Calu3 (cell line): ENCODE results near the gene CDC16. TPM values are rescaled to one million over a fixed set of nuclear protein-coding genes. Genes with fewer than 3 reads are reported as not detected.

ENCODE experiments used
- BruUV-seq: library from RNA; stranded (reverse); fragments of 400-500 nt; replicated peaks from 2 replicates; lab custom pipeline; 2021; lab: Mats Ljungman, UMichigan
- CTCF ChIA-PET: fragments of 300-600 bp; sonication (Branson Sonifier 250); formaldehyde crosslinking; loops from one replicate; lab custom pipeline; 2022; ENCODE audit warnings: antibody characterized with exemption; lab: Charles Lee
- DNase-seq: peaks from one replicate; pipeline ENCODE4 v3.0.0; 2022
- H3K27ac Mint-ChIP-seq: one replicate; pipeline ENCODE4 v1.8.0; 2022; ENCODE audit warnings: mixed read lengths; ENCODE audit not compliant: unreplicated experiment
- H3K27me3 Mint-ChIP-seq: one replicate; pipeline ENCODE4 v1.8.0; 2022; ENCODE audit warnings: mixed read lengths; ENCODE audit not compliant: unreplicated experiment
- H3K36me3 Mint-ChIP-seq: one replicate; pipeline ENCODE4 v1.8.0; 2022; ENCODE audit warnings: mild to moderate bottlenecking, moderate library complexity, mixed read lengths; ENCODE audit not compliant: insufficient read depth, unreplicated experiment
- H3K4me1 Mint-ChIP-seq: one replicate; pipeline ENCODE4 v1.8.0; 2022; ENCODE audit warnings: mild to moderate bottlenecking, low read depth, mixed read lengths; ENCODE audit not compliant: unreplicated experiment
- H3K4me3 Mint-ChIP-seq: one replicate; pipeline ENCODE4 v1.8.0; 2022; ENCODE audit warnings: mild to moderate bottlenecking, low read depth, moderate library complexity, mixed read lengths; ENCODE audit not compliant: unreplicated experiment
- H3K9me3 Mint-ChIP-seq: one replicate; pipeline ENCODE4 v1.8.0; 2022; ENCODE audit warnings: low read depth, mixed read lengths; ENCODE audit not compliant: unreplicated experiment
- intact Hi-C: fragments of 100-400 bp; cut with micrococcal nuclease; formaldehyde crosslinking; loops from one replicate; pipeline ENCODE4 v1.10.0; 2022; ENCODE audit not compliant: unreplicated experiment
- total RNA-seq: library from RNA; stranded (reverse); gene quantifications from 2 replicates; pipeline ENCODE4 v1.2.3, GENCODE V29; 2022
- TF ChIP-seq, protein P1 (sequence below): fragments of 200-600 bp; IDR thresholded peaks from one replicate; pipeline ENCODE4 v1.8.0; 2022; ENCODE audit warnings: antibody characterized with exemption; ENCODE audit not compliant: unreplicated experiment

CDC16 gene
- total RNA-seq, 1 experiment from 2014 or later = 15.7 TPM

DNA sequence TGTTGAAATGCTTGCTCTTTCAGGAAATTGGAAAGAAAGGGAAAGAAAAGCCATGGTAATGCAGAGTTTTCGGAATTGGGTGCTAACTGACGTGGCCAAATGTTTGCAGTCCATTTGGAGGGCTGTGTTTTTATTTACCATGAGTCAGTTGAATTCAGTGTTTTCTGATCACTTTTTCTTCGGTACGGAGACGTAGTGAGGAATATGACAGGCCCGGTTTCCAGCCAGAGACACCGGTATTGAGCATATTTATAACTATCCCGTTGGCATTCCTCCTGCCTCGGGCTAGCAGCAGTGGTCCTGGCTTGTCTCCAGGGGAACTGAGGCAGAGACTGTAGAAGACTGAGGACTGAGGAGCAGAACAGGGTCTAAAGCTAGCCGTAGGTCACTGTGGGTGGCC, 1.0 kb downstream of the CDC16 start:
- BruUV-seq = TSS peak; percentile 53
- TF ChIP-seq, protein P1, sequence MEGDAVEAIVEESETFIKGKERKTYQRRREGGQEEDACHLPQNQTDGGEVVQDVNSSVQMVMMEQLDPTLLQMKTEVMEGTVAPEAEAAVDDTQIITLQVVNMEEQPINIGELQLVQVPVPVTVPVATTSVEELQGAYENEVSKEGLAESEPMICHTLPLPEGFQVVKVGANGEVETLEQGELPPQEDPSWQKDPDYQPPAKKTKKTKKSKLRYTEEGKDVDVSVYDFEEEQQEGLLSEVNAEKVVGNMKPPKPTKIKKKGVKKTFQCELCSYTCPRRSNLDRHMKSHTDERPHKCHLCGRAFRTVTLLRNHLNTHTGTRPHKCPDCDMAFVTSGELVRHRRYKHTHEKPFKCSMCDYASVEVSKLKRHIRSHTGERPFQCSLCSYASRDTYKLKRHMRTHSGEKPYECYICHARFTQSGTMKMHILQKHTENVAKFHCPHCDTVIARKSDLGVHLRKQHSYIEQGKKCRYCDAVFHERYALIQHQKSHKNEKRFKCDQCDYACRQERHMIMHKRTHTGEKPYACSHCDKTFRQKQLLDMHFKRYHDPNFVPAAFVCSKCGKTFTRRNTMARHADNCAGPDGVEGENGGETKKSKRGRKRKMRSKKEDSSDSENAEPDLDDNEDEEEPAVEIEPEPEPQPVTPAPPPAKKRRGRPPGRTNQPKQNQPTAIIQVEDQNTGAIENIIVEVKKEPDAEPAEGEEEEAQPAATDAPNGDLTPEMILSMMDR = no peak
- no peaks in the 10 kb centered on the region for H3K27me3 Mint-ChIP-seq

DNA sequence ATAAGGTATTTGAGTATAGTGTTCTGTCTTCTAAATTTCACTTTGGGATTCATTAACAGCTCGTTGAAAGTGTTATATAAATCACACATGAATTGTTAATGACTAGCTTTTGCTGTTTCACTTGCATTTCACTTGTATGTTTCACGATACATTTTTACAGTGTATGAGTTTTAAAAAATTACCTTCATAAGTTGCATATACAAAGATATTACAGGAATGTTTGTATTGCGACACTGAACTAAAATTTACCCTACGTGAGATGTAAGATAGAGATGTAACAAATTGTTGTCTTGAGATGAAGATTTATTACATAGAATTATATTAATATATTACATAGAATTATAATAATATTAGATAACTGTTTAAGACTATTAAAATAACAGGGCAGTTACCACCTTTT, 1.5 kb downstream of the CDC16 start:
- no peak for DNase-seq
- H3K4me3 Mint-ChIP-seq = peak overlapping the region; percentile 71
- TF ChIP-seq, protein P1 = no peak
- H3K27ac Mint-ChIP-seq = no peak overlapping the region
- intact Hi-C loops = no loop called here
- peaks cover 19% of the 10 kb centered on the region for H3K36me3 Mint-ChIP-seq
- H3K27me3 Mint-ChIP-seq = no peaks in the 10 kb centered on the region
- H3K4me1 Mint-ChIP-seq = no peaks in the 10 kb centered on the region
- no peaks in the 10 kb centered on the region for H3K9me3 Mint-ChIP-seq
- no TSS peak for BruUV-seq
- CTCF ChIA-PET = no interaction called here

More for the DNA sequence above, 1.0 kb downstream of the CDC16 start:
- Mint-ChIP-seq H3K36me3 (peaks cover 19% of the 10 kb centered on the region), H3K9me3 (no peaks in the 10 kb centered on the region), H3K27ac (no peak overlapping the region), H3K4me3 (peak overlapping the region; percentile 71), H3K4me1 (no peaks in the 10 kb centered on the region)
- intact Hi-C loops = no loop called here
- CTCF ChIA-PET = no interaction called here
- no peak for DNase-seq

DNA sequence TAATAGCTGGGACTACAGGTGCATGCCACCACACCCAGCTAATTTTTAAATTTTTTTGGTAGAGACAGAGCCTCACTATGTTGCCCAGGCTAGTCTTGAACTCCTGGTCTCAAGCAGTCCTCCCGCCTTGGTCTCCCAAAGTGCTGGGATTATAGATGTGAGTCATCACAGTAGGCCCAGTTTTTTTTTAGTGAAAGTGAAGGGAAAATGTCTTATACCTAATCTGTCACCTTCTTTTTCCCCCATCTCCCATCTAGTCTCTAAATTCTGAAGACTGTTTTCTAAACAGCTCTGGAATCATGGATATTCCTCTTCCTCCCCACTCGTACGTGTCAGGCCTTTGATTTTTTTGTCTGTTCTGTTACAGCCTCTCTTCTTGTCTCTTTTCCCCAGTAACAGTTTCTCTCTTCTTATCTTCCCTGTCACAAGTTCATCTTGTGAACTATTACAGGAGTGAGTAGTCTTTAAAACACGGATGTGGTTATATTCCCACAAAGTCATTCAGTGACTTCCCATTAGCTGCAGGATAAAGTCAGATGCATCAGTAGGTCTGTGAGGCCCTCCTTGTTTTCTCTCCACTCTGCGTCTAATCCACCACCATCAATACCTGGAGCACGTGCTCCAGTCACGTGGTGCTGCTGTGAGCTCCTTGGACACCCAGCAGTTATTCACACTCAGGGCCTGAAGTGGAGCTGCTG, 2.9 kb downstream of the CDC16 start:
- TF ChIP-seq, protein P1 = no peak
- BruUV-seq = no TSS peak
- H3K4me1 Mint-ChIP-seq = no peaks in the 10 kb centered on the region
- no peaks in the 10 kb centered on the region for H3K9me3 Mint-ChIP-seq
- no peak overlapping the region for H3K27ac Mint-ChIP-seq
- DNase-seq = no peak
- H3K36me3 Mint-ChIP-seq = peaks cover 19% of the 10 kb centered on the region
- H3K4me3 Mint-ChIP-seq = no peak overlapping the region
- CTCF ChIA-PET = no interaction called here
- H3K27me3 Mint-ChIP-seq = no peaks in the 10 kb centered on the region
- intact Hi-C loops = no loop called here

DNA sequence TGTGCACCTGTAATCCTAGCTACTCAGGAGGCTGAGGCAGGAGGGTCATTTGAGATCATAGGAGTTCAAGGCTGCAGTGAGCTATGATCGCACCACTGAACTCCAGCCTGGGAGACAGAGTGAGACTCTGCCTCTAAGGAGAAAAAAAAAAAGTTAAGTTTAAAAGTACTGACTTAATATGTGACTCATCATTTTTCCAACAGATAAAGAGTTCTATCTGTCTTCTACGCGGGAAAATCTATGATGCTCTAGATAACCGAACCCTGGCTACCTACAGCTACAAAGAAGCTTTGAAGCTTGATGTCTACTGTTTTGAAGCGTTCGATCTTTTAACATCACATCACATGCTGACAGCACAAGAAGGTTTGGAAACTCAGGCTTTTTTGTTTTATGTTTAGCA, 7.2 kb downstream of the CDC16 start:
- TF ChIP-seq, protein P1 = no peak
- CTCF ChIA-PET = no interaction called here
- Mint-ChIP-seq H3K4me1 (no peaks in the 10 kb centered on the region), H3K27ac (no peak overlapping the region), H3K4me3 (no peak overlapping the region), H3K9me3 (no peaks in the 10 kb centered on the region), H3K27me3 (no peaks in the 10 kb centered on the region), H3K36me3 (peaks cover 6% of the 10 kb centered on the region)
- BruUV-seq = no TSS peak
- intact Hi-C loops = no loop called here
- no peak for DNase-seq
